ENCODE measurements around the gene C1orf53. TPM values are rescaled to one million over a fixed set of nuclear protein-coding genes. Genes with fewer than 3 reads are reported as not detected.
"Not testable (repeated sequence)": the region's sequence is repeated elsewhere in the genome, so short reads cannot be mapped to it uniquely, and the experiment has no call there.

C1orf53 gene
- total RNA-seq, 1 experiment from 2014 or later = 0.33 TPM

DNA sequence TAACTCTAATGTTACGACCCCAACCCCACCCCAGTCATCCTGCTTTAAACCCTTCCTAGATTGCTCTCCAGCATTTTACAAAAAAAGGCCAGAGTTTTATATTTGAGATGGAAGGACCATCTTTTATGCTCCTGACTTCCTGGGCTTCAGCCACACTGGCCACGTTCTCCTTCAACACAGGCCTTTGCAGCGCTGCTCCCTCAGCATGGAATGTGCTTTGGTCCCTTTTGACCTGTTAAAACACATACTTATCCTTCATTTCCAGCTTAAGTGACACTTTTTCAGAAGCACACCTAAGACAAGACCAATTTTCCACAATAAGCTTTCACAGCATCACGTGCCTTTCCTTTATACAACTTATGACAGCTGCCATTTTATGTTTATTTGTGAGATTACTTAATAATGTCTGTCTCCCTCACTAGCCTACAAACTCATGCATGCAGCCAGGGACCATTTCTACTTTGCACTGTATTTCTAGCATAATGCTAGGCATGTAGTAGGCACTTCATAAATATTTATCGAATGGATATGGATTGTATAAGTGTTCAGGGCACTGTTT, 49.3 kb downstream of the C1orf53 start:
- TF ChIP-seq ZNF281 (CRISPR knock-in tag; IDR thresholded peaks at IDR 0.05) (no peak), FOXJ3 (CRISPR knock-in tag; IDR thresholded peaks at IDR 0.05; ENCODE audit: borderline replicate concordance) (no peak), NFE2L1 (CRISPR knock-in tag; IDR thresholded peaks at IDR 0.05) (no peak), FOXK1 (CRISPR knock-in tag; IDR thresholded peaks at IDR 0.05) (no peak), ZNF121 (CRISPR knock-in tag; IDR thresholded peaks at IDR 0.05) (no peak), NR1H2 (CRISPR knock-in tag; IDR thresholded peaks at IDR 0.05) (no peak), ATF2 (CRISPR knock-in tag; IDR thresholded peaks at IDR 0.05; ENCODE audit: borderline replicate concordance, low read depth) (no peak), GTF2I (CRISPR knock-in tag; conservative IDR thresholded peaks at IDR 0.05) (no peak), ZNF396 (CRISPR knock-in tag; IDR thresholded peaks at IDR 0.05; ENCODE audit: borderline replicate concordance) (no peak), CDX4 (CRISPR knock-in tag; IDR thresholded peaks at IDR 0.05; ENCODE audit: borderline replicate concordance) (no peak), PREB (CRISPR knock-in tag; IDR thresholded peaks at IDR 0.05; ENCODE audit: borderline replicate concordance) (no peak), CREB1 (CRISPR knock-in tag; IDR thresholded peaks at IDR 0.05) (no peak), CBFB (CRISPR knock-in tag; IDR thresholded peaks at IDR 0.05; ENCODE audit: low read depth) (no peak), SOX15 (CRISPR knock-in tag; IDR thresholded peaks at IDR 0.05) (no peak), ESRRA (CRISPR knock-in tag; IDR thresholded peaks at IDR 0.05; ENCODE audit: borderline replicate concordance) (no peak), ZNF423 (CRISPR knock-in tag; IDR thresholded peaks at IDR 0.05) (no peak), RELA (CRISPR knock-in tag; IDR thresholded peaks at IDR 0.05; ENCODE audit: borderline replicate concordance) (no peak)
- TF ChIP-seq, protein P1, sequence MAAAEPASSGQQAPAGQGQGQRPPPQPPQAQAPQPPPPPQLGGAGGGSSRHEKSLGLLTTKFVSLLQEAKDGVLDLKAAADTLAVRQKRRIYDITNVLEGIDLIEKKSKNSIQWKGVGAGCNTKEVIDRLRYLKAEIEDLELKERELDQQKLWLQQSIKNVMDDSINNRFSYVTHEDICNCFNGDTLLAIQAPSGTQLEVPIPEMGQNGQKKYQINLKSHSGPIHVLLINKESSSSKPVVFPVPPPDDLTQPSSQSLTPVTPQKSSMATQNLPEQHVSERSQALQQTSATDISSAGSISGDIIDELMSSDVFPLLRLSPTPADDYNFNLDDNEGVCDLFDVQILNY (CRISPR knock-in tag; IDR thresholded peaks at IDR 0.05) = no peak
- TF ChIP-seq, protein P2, sequence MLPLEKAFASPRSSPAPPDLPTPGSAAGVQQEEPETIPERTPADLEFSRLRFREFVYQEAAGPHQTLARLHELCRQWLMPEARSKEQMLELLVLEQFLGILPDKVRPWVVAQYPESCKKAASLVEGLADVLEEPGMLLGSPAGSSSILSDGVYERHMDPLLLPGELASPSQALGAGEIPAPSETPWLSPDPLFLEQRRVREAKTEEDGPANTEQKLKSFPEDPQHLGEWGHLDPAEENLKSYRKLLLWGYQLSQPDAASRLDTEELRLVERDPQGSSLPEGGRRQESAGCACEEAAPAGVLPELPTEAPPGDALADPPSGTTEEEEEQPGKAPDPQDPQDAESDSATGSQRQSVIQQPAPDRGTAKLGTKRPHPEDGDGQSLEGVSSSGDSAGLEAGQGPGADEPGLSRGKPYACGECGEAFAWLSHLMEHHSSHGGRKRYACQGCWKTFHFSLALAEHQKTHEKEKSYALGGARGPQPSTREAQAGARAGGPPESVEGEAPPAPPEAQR (CRISPR knock-in tag; IDR thresholded peaks at IDR 0.05) = no peak
- TF ChIP-seq, protein P3, sequence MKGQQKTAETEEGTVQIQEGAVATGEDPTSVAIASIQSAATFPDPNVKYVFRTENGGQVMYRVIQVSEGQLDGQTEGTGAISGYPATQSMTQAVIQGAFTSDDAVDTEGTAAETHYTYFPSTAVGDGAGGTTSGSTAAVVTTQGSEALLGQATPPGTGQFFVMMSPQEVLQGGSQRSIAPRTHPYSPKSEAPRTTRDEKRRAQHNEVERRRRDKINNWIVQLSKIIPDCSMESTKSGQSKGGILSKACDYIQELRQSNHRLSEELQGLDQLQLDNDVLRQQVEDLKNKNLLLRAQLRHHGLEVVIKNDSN (CRISPR knock-in tag; IDR thresholded peaks at IDR 0.05) = no peak
- DNase-seq (ENCODE audit: low spot score) = no peak

GRCh38 chr1:197953472-197953871, 51.0 kb downstream of the C1orf53 start:
- H3K4me1 Mint-ChIP-seq; H3K27me3 Mint-ChIP-seq (ENCODE audit: low read depth); H3K36me3 Mint-ChIP-seq; H3K9me3 Mint-ChIP-seq; POLR2A ChIA-PET; H3K27ac Mint-ChIP-seq; H3K4me3 Mint-ChIP-seq; ATAC-seq; DNase-seq (ENCODE audit: low spot score); CTCF ChIA-PET: not testable (repeated sequence)

More for the DNA sequence above, 49.3 kb downstream of the C1orf53 start:
- POLR2A ChIA-PET = no interaction called here
- H3K9me3 Mint-ChIP-seq = no peaks in the 10 kb centered on the region
- H3K27me3 Mint-ChIP-seq (ENCODE audit: low read depth) = no peaks in the 10 kb centered on the region
- CTCF ChIA-PET = no interaction called here
- no peak overlapping the region; the same call in 1 of the 2 replicates for H3K27ac Mint-ChIP-seq
- no peaks in the 10 kb centered on the region for H3K36me3 Mint-ChIP-seq
- H3K4me3 Mint-ChIP-seq = no peak overlapping the region
- no peak for ATAC-seq
- H3K4me1 Mint-ChIP-seq = peaks cover 5% of the 10 kb centered on the region

Data from WTC11 (cell line).